Right lobe of liver (tissue), 6 donors: ENCODE data around the gene LRCH1. TPM values are rescaled to one million over a fixed set of nuclear protein-coding genes. Genes with fewer than 3 reads are reported as not detected.
A peak's percentile ranks its signal among the peaks of the same experiment; 100 is the strongest.

Source experiments
- ATAC-seq, 4 donors: fragments of 200-7000 bp; cut with Tn5 transposase; one replicate each; pipeline ENCODE4 v1.9.1; 2020; ENCODE audit warnings: mild to moderate bottlenecking in 4 of 4, moderate library complexity in 4 of 4
- DNase-seq, 3 donors: peaks; one replicate each; pipeline ENCODE4 v3.0.0-alpha.2; 2020
- H3K27ac ChIP-seq, 3 donors: fragments of 200-600 bp; one replicate each; pipeline ENCODE4 v1.8.0; 2022
- H3K27me3 ChIP-seq, 2 donors: fragments of 200-600 bp; one replicate each; pipeline ENCODE4 v1.8.0; 2022
- H3K36me3 ChIP-seq, 4 donors: fragments of 200-600 bp; sonication (generic) in 1 of 4; one replicate each; pipeline versions ENCODE4 v1.5.1 to v1.8.0; 2017 to 2022; ENCODE audit warnings: control low read depth in 1 of 4
- H3K4me1 ChIP-seq, 4 donors: fragments of 200-600 bp; sonication (generic) in 1 of 4; one replicate each; pipeline versions ENCODE4 v1.5.1 to v1.8.0; 2017 to 2022; ENCODE audit warnings: control low read depth in 1 of 4
- H3K4me3 ChIP-seq, 3 donors: fragments of 200-600 bp; one replicate each; pipeline ENCODE4 v1.8.0; 2022
- H3K9me3 ChIP-seq, 4 donors: fragments of 200-600 bp; sonication (generic) in 1 of 4; one replicate each; pipeline versions ENCODE4 v1.5.1 to v1.8.0; 2017 to 2022; ENCODE audit warnings: control low read depth in 1 of 4
- POLR2A ChIP-seq: fragments of 450-650 bp; IDR thresholded peaks from one replicate; pipeline ENCODE4 v1.6.1; 2017; ENCODE audit warnings: antibody characterized with exemption, mild to moderate bottlenecking
- WGBS: methylation state at CpG from one replicate; pipeline ENCODE4 v1.1.6; 2018; ENCODE audit warnings: low coverage, low lambda C conversion rate; ENCODE audit not compliant: insufficient coverage; ENCODE audit errors: missing lambda C conversion rate; 5-methylcytosine and 5-hydroxymethylcytosine counted together
- intact Hi-C, 2 donors: fragments of 100-400 bp; cut with DNase I; formaldehyde crosslinking; loops; one replicate each; pipeline versions ENCODE4 v1.11.2 to v1.14.1; 2022
- total RNA-seq, 6 experiments: library from RNA; depleted of rRNA in 2 of 6; stranded (reverse); fragments of >200 nt in 2 of 6; fragmentation: NEBNext Ultra II Directional in 3 of 6; extraction: Animal tissue kit (Norgen Biotek cat#: 25700) in 3 of 6; gene quantifications; one replicate each; pipeline versions ENCODE4 v1.1.0 to v1.2.4, GENCODE V29; 2016 to 2023
- TF ChIP-seq, protein P1 (sequence below), 4 donors: fragments of 200-600 bp in 3 of 4; fragments of 450-650 bp in 1 of 4; IDR thresholded peaks; one replicate each; pipeline versions ENCODE4 v1.5.1 to v1.8.0; 2016 to 2022; ENCODE audit warnings: antibody characterized with exemption in 4 of 4, mild to moderate bottlenecking in 2 of 4
- donor health status: DM: no; HTN: yes; CAD: no.
- donor health status: DM: no; HTN: no; CAD: no.
- donor health status: DM: no; HTN: no; CAD: no.
- donor health status: DM: no; HTN: yes; CAD: no.
- donor health status: DM: no; HTN: yes; CAD: no.

Gene LRCH1
- total RNA-seq, 6 experiments from 2014 or later: 5.4 to 9.6 (median 7.7) TPM

DNA sequence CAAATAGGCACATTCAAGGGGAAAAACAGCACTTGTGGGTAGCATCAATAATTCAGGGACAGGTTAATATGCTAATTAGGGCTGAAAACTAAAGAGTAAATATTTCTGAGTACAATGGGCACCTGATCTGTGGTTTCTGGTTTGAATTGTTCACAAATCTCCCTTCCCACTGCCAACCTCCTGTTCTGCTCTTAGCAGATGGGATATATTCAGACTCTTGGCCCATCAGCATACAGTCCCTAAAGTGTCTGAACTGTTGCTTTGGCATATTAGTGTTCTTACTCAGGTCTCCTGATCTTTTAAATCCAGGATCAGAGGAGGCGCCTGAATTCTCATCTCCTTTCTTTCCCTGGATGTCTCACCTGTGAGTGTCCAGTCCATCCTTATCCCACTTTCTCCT is 8.2 kb upstream of the LRCH1 start:
- intact Hi-C loops: no loop called here
- H3K4me3 ChIP-seq: no peak overlapping the region
- H3K27me3 ChIP-seq: no peaks in the 10 kb centered on the region
- 100% methylated on average over 1 of the region's 1 CpG for whole genome bisulfite sequencing
- H3K9me3 ChIP-seq: no peaks in the 10 kb centered on the region
- TF ChIP-seq POLR2A: no peak
- TF ChIP-seq, protein P1, sequence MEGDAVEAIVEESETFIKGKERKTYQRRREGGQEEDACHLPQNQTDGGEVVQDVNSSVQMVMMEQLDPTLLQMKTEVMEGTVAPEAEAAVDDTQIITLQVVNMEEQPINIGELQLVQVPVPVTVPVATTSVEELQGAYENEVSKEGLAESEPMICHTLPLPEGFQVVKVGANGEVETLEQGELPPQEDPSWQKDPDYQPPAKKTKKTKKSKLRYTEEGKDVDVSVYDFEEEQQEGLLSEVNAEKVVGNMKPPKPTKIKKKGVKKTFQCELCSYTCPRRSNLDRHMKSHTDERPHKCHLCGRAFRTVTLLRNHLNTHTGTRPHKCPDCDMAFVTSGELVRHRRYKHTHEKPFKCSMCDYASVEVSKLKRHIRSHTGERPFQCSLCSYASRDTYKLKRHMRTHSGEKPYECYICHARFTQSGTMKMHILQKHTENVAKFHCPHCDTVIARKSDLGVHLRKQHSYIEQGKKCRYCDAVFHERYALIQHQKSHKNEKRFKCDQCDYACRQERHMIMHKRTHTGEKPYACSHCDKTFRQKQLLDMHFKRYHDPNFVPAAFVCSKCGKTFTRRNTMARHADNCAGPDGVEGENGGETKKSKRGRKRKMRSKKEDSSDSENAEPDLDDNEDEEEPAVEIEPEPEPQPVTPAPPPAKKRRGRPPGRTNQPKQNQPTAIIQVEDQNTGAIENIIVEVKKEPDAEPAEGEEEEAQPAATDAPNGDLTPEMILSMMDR (IDR thresholded peaks at IDR 0.05): no peak
- no peaks in the 10 kb centered on the region for H3K4me1 ChIP-seq
- no peaks in the 10 kb centered on the region for H3K36me3 ChIP-seq
- H3K27ac ChIP-seq: no peak overlapping the region
- ATAC-seq (no peak), DNase-seq (no peak)

DNA sequence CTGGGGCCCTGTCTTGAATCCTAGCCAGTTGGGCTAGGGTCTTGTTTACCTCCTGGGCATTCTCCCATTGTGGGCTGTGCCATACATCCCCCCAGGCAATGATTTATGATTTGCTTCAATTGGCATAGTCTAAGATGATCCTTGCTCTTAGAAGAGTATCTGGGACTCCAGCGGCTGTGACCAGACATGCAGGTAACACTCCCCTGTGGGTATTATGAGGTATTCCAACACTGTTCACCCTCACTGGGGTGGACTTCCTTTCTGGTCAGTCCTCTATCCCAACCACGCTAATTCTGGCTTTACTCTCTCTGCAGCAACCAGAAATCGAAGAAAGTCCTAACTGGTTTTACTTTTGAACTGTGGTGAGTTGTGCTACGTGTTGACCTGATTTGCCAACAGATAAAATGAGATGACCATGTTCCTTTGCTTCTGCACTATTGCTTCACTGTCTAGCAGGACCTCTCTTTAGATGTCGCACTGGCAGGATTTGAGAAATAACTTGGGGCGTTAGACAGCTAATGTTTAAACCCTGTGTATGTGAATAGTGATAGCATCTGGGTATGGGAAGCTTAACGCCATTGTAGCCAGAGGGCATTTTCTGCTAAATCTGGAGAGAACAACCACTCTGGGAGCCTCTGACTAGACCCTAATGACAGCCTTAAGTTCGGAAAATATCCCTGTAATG is 6.7 kb upstream of the LRCH1 start:
- DNase-seq (no peak), ATAC-seq (no peak)
- H3K4me3 ChIP-seq: no peak overlapping the region
- no peaks in the 10 kb centered on the region for H3K9me3 ChIP-seq
- no peak for TF ChIP-seq POLR2A
- TF ChIP-seq, protein P1 (IDR thresholded peaks at IDR 0.05): no peak
- no peaks in the 10 kb centered on the region for H3K36me3 ChIP-seq
- intact Hi-C loops: no loop called here
- 65% methylated on average over 7 of the region's 8 CpGs for WGBS
- no peaks in the 10 kb centered on the region for H3K27me3 ChIP-seq
- H3K4me1 ChIP-seq: no peaks in the 10 kb centered on the region
- H3K27ac ChIP-seq: no peak overlapping the region

DNA sequence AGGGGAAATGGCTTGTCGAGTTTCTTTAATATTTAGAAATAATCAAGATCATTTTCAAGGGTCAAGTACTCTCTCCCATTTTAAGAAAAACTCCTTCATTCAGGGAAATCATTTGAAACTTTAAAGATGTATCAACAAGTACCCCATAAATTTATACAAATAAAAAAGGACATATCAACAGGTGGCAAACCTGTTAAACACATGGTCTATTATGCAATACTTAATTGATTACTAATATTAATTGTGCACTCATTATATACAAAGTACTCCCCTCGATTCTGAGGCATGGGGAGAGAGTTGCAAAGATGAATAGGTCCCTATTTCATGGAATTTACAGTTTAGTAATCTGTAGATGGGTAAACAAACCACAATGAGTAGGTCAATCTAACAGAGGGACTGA is 2.1 kb upstream of the LRCH1 start:
- Histone ChIP-seq H3K27me3 (no peaks in the 10 kb centered on the region), H3K4me3 (no peak overlapping the region), H3K9me3 (no peaks in the 10 kb centered on the region), H3K27ac (no peak overlapping the region), H3K36me3 (no peaks in the 10 kb centered on the region), H3K4me1 (peaks cover 0 to 18% (median 5%) of the 10 kb centered on the region in 4 donors)
- TF ChIP-seq POLR2A: no peak
- TF ChIP-seq, protein P1 (IDR thresholded peaks at IDR 0.05): no peak
- intact Hi-C loops: loop anchor here in 1 of 2 donors (5.0 kb wide), 1 partner anchor 166 kb away; no protein-coding TSS in a partner anchor
- no peak for ATAC-seq
- WGBS: 36% methylated on average over 2 of the region's 2 CpGs
- no peak for DNase-seq

DNA sequence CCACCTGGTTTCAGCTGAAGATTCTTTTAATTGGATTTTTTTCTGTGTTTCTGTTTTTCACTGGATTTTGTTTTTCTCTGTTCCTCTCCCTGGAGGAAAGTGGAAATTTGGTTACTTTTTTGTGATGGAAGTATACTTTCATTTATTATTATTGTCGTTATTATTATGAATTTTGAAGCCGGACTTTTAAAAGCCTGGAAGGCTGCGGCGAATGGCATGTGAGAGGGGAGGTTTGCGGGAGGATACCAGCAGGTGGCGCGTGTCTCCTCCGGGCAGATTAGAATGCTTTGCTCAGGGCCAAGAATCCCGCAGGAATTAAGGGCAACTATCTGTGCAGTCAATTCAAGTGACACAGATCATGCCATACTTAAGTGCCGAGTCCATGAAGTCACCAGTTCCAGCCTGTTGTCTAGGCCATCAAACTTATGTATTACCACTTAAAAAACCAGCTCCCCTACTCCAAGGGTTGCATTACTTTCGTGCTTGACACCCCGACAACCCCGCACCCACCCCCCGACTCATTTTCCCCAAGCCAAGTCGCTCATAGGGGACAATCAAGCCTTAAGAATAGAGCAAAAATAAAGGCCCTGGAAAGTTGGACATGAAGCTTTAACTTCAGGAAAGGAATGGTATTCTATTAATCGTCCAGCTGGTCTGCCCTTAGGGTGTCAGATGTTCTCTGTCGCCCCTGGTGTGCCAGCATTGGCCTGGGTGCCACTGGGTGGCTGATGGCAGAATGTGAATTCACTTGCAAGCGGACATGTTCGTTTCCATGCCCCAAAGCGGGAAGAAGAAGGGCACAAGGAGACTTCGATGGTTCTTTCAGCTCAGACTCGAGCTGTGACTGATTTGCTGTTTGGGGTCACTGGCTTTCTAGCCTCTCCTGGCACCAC is 1.3 kb upstream of the LRCH1 start:
- Histone ChIP-seq H3K27ac (peak overlapping the region in 1 of 3 donors; percentile 90), H3K9me3 (no peaks in the 10 kb centered on the region), H3K27me3 (no peaks in the 10 kb centered on the region), H3K4me3 (peak overlapping the region in 1 of 3 donors; percentile 79), H3K36me3 (no peaks in the 10 kb centered on the region), H3K4me1 (peaks cover 0 to 18% (median 5%) of the 10 kb centered on the region in 4 donors)
- ATAC-seq: peak; percentile 60 to 68 (median 64)
- intact Hi-C loops: loop anchor here in 1 of 2 donors (5.0 kb wide), 1 partner anchor 166 kb away; no protein-coding TSS in a partner anchor
- 31% methylated on average over 19 of the region's 22 CpGs for WGBS
- TF ChIP-seq POLR2A: no peak
- TF ChIP-seq, protein P1 (IDR thresholded peaks at IDR 0.05): peak; percentile 76 to 91 (median 90)
- DNase-seq: peak; percentile 84 to 86 (median 84)
